Measurements from ENCODE around the gene CDC25C.
"Not testable (repeated sequence)": the region's sequence is repeated elsewhere in the genome, so short reads cannot be mapped to it uniquely, and the experiment has no call there.

Gene CDC25C

GRCh38 chr5:138274189-138274853 lies 57.3 kb downstream of the CDC25C start, which contains the start of gene GFRA3:
GFRA3 (minus strand) TSS chr5:138274621; CDS start chr5:138274424, 197 bp downstream.
- peak; percentile 70 for DNase-seq

GRCh38 chr5:138273834-138274188 lies 57.8 kb downstream of the CDC25C start:
- no peak for DNase-seq

- DNase-seq = no peak
Measured at GRCh38 chr5:138272681-138273080, 58.9 kb downstream of the CDC25C start.

GRCh38 chr5:138271281-138271680 lies 60.3 kb downstream of the CDC25C start:
- DNase-seq = no peak

- no peak for DNase-seq
Measured at GRCh38 chr5:138264183-138264582, 67.4 kb downstream of the CDC25C start.

GRCh38 chr5:138263581-138263980 lies 68.0 kb downstream of the CDC25C start:
- DNase-seq = no peak

GRCh38 chr5:138258704-138259292 lies 72.8 kb downstream of the CDC25C start:
- no peak for DNase-seq

- DNase-seq = no peak
Measured at GRCh38 chr5:138257583-138257982, 74.0 kb downstream of the CDC25C start.

- no peak for DNase-seq
Measured at GRCh38 chr5:138252944-138253343, 78.7 kb downstream of the CDC25C start.

- DNase-seq = not testable (repeated sequence)
Measured at GRCh38 chr5:138247800-138248199, 83.8 kb downstream of the CDC25C start.

- no peak for DNase-seq
Measured at GRCh38 chr5:138246822-138247221, 84.8 kb downstream of the CDC25C start.

GRCh38 chr5:138246334-138246733 lies 85.3 kb downstream of the CDC25C start:
- no peak for DNase-seq

- no peak for DNase-seq
Measured at GRCh38 chr5:138245717-138246116, 85.9 kb downstream of the CDC25C start.

- DNase-seq = no peak
Measured at GRCh38 chr5:138243794-138244193, 87.8 kb downstream of the CDC25C start.

- no peak for DNase-seq
Measured at GRCh38 chr5:138241688-138242571, 89.7 kb downstream of the CDC25C start.

GRCh38 chr5:138240650-138241385 lies 90.8 kb downstream of the CDC25C start:
- DNase-seq = peak; percentile 55

GRCh38 chr5:138238034-138238433 lies 93.6 kb downstream of the CDC25C start:
- no peak for DNase-seq
